ENCODE results near the gene ADAT3.

DNA sequence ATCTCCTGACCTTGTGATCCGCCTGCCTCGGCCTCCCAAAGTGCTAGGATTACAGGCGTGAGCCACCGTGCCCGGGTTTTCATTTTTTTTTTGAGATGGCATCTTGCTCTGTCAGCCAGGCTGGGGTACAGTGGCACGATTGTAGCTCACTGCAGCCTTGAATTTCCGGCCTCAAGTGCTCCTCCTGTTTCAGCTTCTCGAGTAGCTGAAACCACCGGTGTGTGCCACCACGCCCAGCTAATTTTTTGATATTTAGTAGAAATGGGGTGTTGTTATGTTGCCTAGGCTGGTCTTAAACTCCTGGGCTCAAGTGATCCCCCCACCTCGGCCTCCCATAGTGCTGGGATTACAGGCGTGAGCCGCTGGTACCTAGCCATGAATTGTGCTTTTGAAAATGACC lies 5.9 kb downstream of the ADAT3 start:
- TF ChIP-seq NFIC (IDR thresholded peaks at IDR 0.05; ENCODE audit: borderline replicate concordance) (no peak), RCOR1 (IDR thresholded peaks at IDR 0.05; ENCODE audit: low read length) (no peak), TEAD4 (IDR thresholded peaks at IDR 0.05; ENCODE audit: borderline replicate concordance, insufficient read depth) (no peak), SIN3A (IDR thresholded peaks at IDR 0.05; ENCODE audit: borderline replicate concordance, low read depth, low read length) (no peak), EZH2phosphoT487 (IDR thresholded peaks at IDR 0.05; ENCODE audit: borderline replicate concordance, low read depth) (no peak), RFX5 (IDR thresholded peaks at IDR 0.05; ENCODE audit: low read length) (no peak), SMC3 (IDR thresholded peaks at IDR 0.05; ENCODE audit: low read depth, low read length) (no peak)
- TF ChIP-seq, protein P1, sequence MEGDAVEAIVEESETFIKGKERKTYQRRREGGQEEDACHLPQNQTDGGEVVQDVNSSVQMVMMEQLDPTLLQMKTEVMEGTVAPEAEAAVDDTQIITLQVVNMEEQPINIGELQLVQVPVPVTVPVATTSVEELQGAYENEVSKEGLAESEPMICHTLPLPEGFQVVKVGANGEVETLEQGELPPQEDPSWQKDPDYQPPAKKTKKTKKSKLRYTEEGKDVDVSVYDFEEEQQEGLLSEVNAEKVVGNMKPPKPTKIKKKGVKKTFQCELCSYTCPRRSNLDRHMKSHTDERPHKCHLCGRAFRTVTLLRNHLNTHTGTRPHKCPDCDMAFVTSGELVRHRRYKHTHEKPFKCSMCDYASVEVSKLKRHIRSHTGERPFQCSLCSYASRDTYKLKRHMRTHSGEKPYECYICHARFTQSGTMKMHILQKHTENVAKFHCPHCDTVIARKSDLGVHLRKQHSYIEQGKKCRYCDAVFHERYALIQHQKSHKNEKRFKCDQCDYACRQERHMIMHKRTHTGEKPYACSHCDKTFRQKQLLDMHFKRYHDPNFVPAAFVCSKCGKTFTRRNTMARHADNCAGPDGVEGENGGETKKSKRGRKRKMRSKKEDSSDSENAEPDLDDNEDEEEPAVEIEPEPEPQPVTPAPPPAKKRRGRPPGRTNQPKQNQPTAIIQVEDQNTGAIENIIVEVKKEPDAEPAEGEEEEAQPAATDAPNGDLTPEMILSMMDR (IDR thresholded peaks at IDR 0.05): no peak
